GM18519 (cell line): Measurements from ENCODE around the gene ETV6.
"Not testable (repeated sequence)": the region's sequence is repeated elsewhere in the genome, so short reads cannot be mapped to it uniquely, and the experiment has no call there.

Experiments
- ATAC-seq: cut with Tn5 transposase; IDR thresholded peaks from one replicate; pipeline ENCODE4 v1.9.1; 2021; ENCODE audit warnings: mild to moderate bottlenecking, moderate library complexity; ENCODE audit not compliant: unreplicated experiment, low FRiP score

ETV6 gene

GRCh38 chr12:11666131-11667050 lies 16.9 kb downstream of the ETV6 start:
- ATAC-seq: no peak

DNA sequence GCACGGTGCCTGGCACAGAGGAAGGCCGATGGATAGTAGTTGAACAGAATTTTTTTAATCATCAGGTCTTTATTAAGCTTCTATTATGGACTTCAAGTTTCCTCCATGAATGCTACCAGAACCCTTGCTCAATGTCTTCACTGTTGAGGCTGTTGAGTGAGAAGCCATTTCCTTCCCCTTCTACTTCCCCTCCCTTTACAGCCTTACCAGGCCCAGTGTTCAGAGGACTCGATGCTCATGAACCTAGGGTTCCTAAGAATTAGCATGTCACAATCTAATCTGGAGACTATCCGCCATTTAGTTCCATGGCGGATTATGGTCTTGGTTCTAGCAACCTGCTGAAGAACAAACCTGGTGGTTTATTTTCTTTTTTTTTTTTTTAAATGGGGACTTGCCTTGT lies 17.7 kb downstream of the ETV6 start:
- ATAC-seq: no peak

DNA sequence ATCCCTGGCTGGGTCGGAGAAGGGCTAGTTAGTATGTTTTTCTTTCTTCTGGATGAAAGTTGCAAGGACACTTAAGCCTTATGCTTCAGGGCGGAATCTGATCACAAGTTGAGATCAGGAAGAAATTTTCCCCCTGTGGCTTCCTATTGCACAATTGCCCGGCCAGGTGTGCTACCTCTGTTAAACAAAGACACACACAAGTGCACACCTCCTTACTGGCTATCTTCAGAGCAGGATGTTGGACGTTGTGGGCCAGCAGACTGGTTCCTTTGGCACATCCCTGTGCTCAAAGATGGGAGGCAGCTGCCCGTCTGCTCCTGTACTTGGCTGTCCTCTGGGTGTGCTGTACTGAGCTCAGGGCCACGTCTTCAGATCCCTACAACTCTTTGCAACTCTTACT lies 19.1 kb downstream of the ETV6 start:
- no peak for ATAC-seq

DNA sequence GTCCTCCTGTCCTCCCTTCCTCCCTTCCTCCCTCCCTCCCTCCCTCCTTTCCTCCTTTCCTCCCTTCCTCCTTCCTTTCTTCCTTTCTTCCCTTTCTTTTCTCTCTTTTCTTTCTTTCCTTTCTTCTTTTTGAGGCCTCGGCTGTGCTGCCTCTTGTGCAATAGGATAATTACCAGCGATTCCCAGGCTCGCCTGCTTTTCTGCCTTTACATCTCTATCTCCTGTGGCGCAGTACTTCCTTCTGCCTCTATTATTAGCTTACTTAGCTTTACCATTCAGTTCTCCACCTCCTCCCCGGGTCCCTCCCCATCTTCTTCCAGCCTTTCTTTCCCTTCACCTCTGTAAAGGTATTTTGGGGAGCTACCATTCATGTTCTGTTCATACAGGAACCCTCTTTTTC lies 19.9 kb downstream of the ETV6 start:
- no peak for ATAC-seq

DNA sequence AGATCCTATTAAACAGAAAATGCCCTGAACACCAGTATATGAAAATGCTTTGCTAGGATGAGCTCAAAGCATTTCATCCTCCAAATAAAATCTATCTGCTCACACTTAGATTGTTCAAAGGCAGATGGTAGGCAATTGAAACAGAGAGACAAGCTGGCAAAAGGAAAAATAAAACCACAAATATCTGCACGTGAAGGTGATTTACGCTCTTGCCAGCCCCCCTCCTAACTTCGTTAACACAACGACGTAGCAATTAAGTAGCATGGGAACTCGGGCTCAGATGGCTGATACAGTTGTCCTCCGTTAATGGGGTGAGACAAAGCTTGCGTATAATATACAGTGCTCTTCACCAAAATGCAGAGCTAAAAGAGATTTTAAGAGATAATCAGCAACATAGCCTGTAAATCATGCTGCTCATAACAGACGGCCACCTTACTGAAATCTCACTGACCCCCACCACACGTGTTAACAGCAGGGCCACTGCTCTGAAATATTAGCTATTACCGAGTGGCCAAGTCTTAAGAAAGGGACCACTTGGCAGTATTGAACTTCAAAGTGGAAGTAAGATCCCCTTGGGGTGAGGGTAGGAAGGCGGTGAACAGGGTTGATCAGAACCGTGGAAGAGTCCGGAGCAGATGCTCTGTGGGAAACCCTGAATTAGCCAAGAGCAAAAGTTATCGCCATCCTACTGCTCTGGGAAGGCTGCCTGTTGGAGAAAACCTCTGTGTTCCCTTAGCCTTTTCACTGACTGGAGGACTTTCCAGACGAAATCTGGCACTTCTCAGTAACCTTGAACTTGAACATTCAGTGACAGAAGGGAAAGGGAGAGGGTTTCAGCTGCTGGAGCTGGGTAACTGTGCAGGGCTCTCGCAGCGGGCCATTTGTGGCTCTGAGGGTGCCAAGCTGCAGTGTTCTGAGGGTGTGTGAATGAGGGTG lies 23.1 kb downstream of the ETV6 start:
- ATAC-seq: no peak

- ATAC-seq: no peak
Observed at GRCh38 chr12:11673666-11674461, 24.4 kb downstream of the ETV6 start.

DNA sequence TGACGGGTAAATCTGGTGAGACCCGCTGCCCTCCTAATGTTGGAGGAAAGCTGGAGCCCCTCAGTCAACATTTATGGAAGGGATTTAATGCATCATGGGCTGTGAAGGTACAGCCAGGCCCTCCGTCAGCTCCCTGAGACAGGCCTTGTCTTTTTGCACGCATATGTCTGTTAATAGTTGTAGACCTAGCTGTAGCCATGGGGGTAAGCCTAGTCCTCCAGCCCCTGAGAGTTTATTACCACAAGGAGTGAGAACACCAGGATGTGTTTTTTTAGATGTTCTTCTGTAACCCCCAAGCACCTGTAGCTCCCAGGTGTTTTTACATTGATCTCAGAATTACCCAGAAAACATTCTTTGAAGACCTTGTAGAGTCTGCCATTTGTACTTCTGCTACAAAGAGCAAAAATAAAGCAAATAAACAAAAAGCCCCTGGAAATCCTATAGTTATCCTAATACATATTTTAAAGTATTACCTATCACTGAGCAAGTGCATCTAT lies 25.5 kb downstream of the ETV6 start:
- no peak for ATAC-seq

- no peak for ATAC-seq
Observed at GRCh38 chr12:11676052-11676451, 26.6 kb downstream of the ETV6 start.

DNA sequence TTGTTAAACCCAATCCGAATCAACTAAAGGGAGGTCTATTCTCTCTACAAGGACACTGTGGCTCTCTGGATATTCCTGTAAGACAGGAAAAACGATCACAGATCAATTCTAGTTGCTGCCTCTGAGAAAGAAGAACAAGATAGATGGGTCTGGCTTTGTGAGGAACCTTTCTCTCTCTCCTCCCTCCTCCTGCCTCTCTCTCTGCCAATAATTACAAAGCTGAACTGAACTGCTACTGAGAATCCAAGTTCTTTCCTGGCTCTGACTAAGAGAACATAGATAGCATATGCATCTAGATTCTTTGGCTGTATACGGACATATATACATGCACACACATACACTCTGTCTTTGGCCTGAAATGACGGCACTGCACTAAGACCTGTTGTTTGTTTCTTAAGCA lies 27.6 kb downstream of the ETV6 start:
- no peak for ATAC-seq

GRCh38 chr12:11677752-11678151 lies 28.3 kb downstream of the ETV6 start:
- ATAC-seq: no peak

GRCh38 chr12:11678781-11679180 lies 29.3 kb downstream of the ETV6 start:
- no peak for ATAC-seq

GRCh38 chr12:11681207-11681606 lies 31.7 kb downstream of the ETV6 start:
- ATAC-seq: no peak

DNA sequence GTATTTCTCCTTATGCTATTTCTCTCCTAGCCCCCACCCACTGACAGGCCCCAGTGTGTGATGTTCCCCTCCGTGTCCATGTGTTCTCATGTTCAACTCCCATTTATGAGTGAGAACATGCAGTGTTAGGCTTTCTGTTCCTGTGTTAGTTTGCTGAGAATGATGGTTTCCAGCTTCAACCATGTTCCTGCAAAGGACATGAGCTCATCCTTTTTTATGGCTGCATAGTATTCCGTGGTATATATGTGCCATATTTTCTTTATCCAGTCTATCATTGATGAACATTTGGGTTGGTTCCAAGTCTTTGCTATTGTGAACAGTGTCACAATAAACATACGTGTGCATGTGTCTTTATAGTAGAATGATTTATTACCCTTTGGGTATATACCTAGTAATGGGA lies 32.2 kb downstream of the ETV6 start:
- not testable (repeated sequence) for ATAC-seq

GRCh38 chr12:11684393-11684792 lies 34.9 kb downstream of the ETV6 start:
- ATAC-seq: no peak

DNA sequence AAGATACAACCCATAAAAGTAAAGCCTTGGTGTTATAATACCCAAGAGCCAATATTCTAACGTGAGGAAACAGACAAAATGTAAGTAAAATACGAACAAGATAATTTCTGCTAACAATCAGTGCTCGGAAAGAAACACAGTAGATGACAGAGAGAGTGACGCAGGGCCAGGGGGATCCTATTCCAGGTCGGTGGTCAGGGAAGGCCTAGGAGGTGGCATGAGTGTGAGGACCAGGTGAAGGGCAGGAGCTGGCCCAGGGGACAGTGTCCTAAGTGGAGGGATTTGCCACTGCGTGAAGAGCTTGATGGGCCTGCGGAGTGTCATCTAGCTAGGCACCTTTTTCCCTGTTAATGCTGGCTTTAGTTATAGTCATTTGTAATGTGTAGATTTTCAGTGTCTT lies 35.3 kb downstream of the ETV6 start:
- ATAC-seq: no peak

DNA sequence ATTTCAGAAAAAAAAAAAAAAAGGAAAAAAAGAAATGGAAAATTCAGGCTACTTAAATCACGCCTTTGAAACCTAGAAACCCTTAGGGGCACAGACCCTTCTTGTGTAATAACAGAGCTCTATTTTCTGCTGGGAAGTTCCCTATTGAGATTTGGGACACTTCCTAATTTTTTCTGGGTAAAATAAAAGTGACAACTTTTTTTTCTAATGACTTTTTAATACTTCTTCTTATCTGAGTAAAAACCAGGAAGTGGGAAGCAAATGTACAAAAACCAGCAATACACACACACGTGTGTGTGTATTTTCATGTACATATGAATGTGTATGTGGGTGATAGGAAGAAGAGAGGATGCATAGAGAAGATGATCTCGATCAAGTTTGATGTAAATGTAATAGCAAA lies 35.8 kb downstream of the ETV6 start:
- ATAC-seq: no peak

- ATAC-seq: no peak
Observed at GRCh38 chr12:11685716-11686115, 36.2 kb downstream of the ETV6 start.

DNA sequence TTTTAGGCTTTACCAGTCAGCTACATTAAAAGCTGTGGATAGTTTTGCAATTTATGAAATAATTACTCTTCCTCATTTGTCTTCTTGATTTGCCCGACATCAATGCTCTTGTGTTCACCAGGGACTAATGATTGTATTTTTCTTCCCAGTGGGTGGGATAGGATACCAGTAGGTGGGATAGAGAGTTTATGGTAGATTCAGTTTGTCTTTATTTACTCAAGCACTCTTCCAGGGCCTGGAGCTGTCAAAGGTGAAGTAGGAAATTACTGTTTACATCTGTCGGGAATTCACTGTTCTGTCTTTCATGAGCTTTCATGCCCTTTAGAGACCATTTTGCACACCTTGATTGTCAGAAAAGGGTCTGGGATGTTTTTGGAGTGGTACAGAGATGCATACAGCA lies 36.6 kb downstream of the ETV6 start:
- ATAC-seq: no peak

DNA sequence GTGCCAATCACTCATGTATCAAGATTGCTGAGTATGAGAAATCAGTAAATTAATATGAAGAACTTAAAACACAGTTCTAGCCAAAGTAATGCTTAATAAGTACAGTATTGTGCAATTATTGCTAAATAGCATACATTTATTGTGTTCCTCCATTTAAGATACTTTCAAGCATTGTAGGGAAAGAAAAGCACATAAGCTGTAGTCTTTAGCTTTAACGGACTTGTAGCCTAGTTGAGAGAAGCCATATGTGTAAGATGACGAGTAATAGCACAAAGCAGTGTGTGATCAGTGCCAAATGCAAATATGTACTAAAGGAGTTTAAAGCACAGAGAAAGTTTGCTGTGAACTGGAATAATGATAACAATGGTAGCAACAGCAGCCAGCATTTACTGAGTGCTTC lies 38.1 kb downstream of the ETV6 start:
- ATAC-seq: no peak

DNA sequence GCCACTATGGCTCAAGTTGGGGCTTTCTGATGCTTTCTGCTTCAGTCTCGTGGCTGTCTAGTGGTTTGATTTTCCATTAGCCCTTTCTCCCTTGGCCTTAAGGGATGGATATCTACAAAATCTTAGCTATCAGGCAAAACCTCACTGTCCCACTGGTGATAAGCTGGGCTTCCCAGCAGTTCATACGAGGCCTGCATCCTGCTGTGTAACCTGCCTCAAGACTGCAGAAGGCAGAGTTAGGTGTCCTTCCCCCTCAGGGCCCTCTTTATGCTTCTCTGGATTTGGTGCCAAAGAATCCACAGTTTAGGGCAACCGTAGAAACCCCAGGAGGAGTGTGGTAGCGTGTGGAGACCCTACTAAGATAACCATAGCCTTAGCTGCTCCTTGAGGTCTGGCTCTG lies 38.9 kb downstream of the ETV6 start:
- ATAC-seq: no peak
